Retinal pigment epithelial cell (primary cell): ENCODE results near the gene PPP4R2.

ENCODE experiments used
- DNase-seq: peaks from one replicate; pipeline ENCODE4 v3.0.0-alpha.2; 2010; ENCODE audit warnings: low read depth
- H3K4me3 ChIP-seq: 2 replicates; pipeline ENCODE4 v1.5.1; 2011; ENCODE audit warnings: mild to moderate bottlenecking, low read length, control low read depth, moderate library complexity
- CTCF ChIP-seq: conservative IDR thresholded peaks from 2 replicates; pipeline ENCODE4 v1.5.1; 2011; ENCODE audit warnings: low read depth, low read length, control low read depth, inconsistent platforms

The PPP4R2 gene

GRCh38 chr3:73080216-73080966, 83.8 kb downstream of the PPP4R2 start:
- TF ChIP-seq CTCF = no peak
- no peak for DNase-seq
- H3K4me3 ChIP-seq = no peak overlapping the region

- TF ChIP-seq CTCF = no peak
- H3K4me3 ChIP-seq = no peak overlapping the region
- no peak for DNase-seq
Measured at GRCh38 chr3:73081140-73081539, 84.5 kb downstream of the PPP4R2 start.

GRCh38 chr3:73084170-73084569, 87.6 kb downstream of the PPP4R2 start:
- no peak for DNase-seq
- H3K4me3 ChIP-seq = no peak overlapping the region
- TF ChIP-seq CTCF = no peak

GRCh38 chr3:73086071-73086494, 89.5 kb downstream of the PPP4R2 start:
- no peak for DNase-seq
- H3K4me3 ChIP-seq = no peak overlapping the region
- TF ChIP-seq CTCF = peak; percentile 72

GRCh38 chr3:73094129-73094528, 97.5 kb downstream of the PPP4R2 start:
- no peak for DNase-seq
- TF ChIP-seq CTCF = peak; percentile 7
- H3K4me3 ChIP-seq = no peak overlapping the region

- DNase-seq = no peak
- H3K4me3 ChIP-seq = no peak overlapping the region
Measured at GRCh38 chr3:73094951-73095350, 98.3 kb downstream of the PPP4R2 start.

More at GRCh38 chr3:73094951-73095350, 98.3 kb downstream of the PPP4R2 start:
- no peak for TF ChIP-seq CTCF
